ENCODE measurements around the gene MPPED2.
A peak's percentile ranks its signal among the peaks of the same experiment; 100 is the strongest.

The MPPED2 gene

DNA sequence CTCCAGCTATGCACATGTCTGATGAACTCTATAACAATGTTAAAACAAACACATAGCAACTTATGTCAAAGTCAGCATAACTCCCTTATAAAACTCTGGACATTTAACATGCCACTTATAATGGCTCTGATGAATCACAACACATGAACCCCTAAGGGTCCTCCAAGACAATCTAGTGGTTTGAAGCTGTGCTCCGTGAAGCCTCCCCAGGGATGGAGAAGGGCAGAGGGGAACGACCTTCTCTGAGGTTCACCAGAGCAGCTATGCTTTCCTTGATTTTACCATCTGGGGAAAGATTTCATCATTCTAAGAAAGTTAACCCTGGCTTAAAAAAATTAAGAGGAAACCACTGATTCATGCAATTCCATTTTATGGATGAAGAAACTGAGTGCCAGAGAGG is 84.4 kb downstream of the MPPED2 start:
- intact Hi-C loops (cut with DNase I; ENCODE audit: low total_unique reads), result no loop called here
- Histone ChIP-seq H3K4me1 (no peaks in the 10 kb centered on the region), H3K9me3 (no peaks in the 10 kb centered on the region), H3K27ac (no peak overlapping the region), H3K27me3 (no peaks in the 10 kb centered on the region), H3K4me3 (no peak overlapping the region), H3K36me3 (no peaks in the 10 kb centered on the region)
- no peak for DNase-seq
- TF ChIP-seq, protein P1, sequence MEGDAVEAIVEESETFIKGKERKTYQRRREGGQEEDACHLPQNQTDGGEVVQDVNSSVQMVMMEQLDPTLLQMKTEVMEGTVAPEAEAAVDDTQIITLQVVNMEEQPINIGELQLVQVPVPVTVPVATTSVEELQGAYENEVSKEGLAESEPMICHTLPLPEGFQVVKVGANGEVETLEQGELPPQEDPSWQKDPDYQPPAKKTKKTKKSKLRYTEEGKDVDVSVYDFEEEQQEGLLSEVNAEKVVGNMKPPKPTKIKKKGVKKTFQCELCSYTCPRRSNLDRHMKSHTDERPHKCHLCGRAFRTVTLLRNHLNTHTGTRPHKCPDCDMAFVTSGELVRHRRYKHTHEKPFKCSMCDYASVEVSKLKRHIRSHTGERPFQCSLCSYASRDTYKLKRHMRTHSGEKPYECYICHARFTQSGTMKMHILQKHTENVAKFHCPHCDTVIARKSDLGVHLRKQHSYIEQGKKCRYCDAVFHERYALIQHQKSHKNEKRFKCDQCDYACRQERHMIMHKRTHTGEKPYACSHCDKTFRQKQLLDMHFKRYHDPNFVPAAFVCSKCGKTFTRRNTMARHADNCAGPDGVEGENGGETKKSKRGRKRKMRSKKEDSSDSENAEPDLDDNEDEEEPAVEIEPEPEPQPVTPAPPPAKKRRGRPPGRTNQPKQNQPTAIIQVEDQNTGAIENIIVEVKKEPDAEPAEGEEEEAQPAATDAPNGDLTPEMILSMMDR (IDR thresholded peaks at IDR 0.05), result no peak

DNA sequence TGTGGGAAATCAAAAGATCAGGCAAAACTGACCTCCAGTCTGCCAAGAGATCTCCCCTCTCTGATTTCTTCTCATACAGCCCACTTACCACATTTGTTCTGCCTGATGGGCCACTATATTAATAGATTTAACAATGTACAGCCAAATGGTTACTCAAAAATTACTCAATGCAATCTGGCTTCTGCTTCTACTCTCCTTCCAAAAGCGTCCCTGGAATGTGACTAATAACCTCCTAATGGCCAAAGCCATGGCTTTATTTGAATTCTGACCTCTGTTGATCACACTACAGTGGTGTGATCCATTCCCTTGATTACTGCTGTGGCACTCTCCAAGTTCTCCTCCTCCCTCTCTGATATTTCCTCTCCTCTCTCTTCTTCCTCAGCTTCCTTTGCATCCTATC is 86.2 kb downstream of the MPPED2 start:
- H3K4me3 ChIP-seq, result no peak overlapping the region
- no peaks in the 10 kb centered on the region for H3K36me3 ChIP-seq
- H3K9me3 ChIP-seq, result no peaks in the 10 kb centered on the region
- H3K27ac ChIP-seq, result no peak overlapping the region
- intact Hi-C loops (cut with DNase I; ENCODE audit: low total_unique reads), result no loop called here
- TF ChIP-seq, protein P1 (IDR thresholded peaks at IDR 0.05), result no peak
- H3K27me3 ChIP-seq, result no peaks in the 10 kb centered on the region
- H3K4me1 ChIP-seq, result no peaks in the 10 kb centered on the region
- DNase-seq, result no peak

DNA sequence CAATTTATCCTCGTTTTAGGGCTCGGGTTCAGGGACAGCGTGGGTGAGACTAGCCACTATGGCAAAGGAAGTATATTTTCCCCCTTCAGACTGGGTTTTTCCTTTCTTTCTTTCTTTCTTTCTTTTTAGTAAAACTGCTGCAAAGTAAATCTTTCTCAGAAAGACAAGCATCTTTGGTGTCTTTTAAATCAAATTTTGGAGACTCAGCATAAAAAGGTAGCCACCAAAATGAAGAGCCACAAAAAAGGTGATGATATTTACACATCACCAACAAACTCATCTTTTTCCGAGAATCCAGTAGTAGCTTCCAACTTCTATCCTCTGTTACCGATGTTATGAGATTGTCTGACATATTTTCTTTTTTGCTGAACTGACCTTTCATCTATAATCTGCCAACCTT is 88.6 kb downstream of the MPPED2 start:
- Histone ChIP-seq H3K27me3 (no peaks in the 10 kb centered on the region), H3K4me1 (no peaks in the 10 kb centered on the region), H3K4me3 (no peak overlapping the region), H3K27ac (no peak overlapping the region), H3K36me3 (no peaks in the 10 kb centered on the region), H3K9me3 (no peaks in the 10 kb centered on the region)
- intact Hi-C loops (cut with DNase I; ENCODE audit: low total_unique reads), result no loop called here
- TF ChIP-seq, protein P1 (IDR thresholded peaks at IDR 0.05), result no peak
- no peak for DNase-seq

DNA sequence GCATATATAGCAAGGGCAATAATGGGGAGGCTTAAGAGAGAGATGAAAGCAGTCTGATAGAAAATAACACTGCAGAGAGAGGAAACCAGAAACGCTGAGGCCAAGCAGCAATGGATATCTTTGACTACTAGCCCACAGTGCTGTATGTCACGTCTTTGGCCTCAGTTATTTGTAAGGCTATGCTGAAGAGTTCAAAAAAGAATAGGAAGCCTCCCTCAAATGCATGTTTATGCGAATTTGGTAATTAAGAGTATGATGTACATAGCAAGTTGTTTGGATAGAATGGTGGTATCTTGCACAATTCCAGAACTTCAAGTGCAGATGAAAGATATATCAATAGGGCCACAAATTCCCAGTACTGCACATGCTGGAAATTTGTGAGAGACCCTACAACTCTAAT is 89.2 kb downstream of the MPPED2 start:
- TF ChIP-seq, protein P1 (IDR thresholded peaks at IDR 0.05), result no peak
- Histone ChIP-seq H3K27ac (no peak overlapping the region), H3K9me3 (no peaks in the 10 kb centered on the region), H3K4me3 (no peak overlapping the region), H3K4me1 (no peaks in the 10 kb centered on the region), H3K27me3 (no peaks in the 10 kb centered on the region), H3K36me3 (no peaks in the 10 kb centered on the region)
- intact Hi-C loops (cut with DNase I; ENCODE audit: low total_unique reads), result no loop called here
- DNase-seq, result no peak

DNA sequence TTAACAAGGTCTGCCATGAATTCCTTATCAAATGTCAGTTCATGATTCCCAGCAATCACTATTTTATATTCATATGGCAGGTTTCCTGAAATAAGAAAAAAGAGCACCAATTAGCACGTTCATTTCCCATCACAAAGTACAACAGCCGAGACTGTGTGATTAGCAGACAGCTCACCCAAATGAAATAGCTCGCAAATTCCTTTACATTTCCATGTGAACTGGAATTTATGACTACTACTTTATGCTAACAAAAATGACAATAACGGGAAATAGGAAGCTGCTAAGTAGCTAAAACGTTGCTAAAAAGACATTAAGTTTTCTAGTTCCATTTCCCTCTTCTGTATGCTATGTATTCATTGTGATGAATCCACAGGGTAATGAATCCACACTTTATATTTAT is 90.7 kb downstream of the MPPED2 start:
- DNase-seq, result no peak
- Histone ChIP-seq H3K36me3 (no peaks in the 10 kb centered on the region), H3K4me1 (no peaks in the 10 kb centered on the region), H3K9me3 (no peaks in the 10 kb centered on the region), H3K4me3 (no peak overlapping the region), H3K27me3 (no peaks in the 10 kb centered on the region), H3K27ac (no peak overlapping the region)
- TF ChIP-seq, protein P1 (IDR thresholded peaks at IDR 0.05), result no peak
- intact Hi-C loops (cut with DNase I; ENCODE audit: low total_unique reads), result no loop called here

DNA sequence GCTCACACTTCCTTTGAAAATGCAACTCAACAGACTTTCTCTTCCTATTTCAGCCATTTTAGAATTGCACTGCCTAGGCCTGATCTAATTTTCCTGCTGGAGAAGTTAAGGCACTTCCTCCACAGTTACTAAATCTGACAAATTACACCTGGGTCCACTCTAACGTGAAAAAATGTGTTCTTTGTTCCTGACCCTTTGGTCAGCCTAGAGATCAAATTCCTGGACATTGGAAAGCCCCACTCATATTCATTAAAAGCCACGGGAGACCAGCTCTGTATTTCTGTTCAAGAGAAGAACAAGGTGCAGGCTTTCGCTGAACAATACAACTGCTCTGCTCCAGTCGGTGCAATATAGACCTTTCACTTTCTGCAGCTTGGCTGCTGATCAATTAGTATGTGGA is 96.6 kb downstream of the MPPED2 start:
- H3K27ac ChIP-seq, result peak overlapping the region in 1 of 2 donors; percentile 56

More for the DNA sequence above, 96.6 kb downstream of the MPPED2 start:
- Histone ChIP-seq H3K27me3 (no peaks in the 10 kb centered on the region), H3K4me3 (no peak overlapping the region), H3K36me3 (no peaks in the 10 kb centered on the region), H3K9me3 (no peaks in the 10 kb centered on the region), H3K4me1 (peaks cover 0 to 31% (median 24%) of the 10 kb centered on the region in 4 donors)
- intact Hi-C loops (cut with DNase I; ENCODE audit: low total_unique reads), result no loop called here
- no peak for DNase-seq
- TF ChIP-seq, protein P1 (IDR thresholded peaks at IDR 0.05), result no peak

All from tibial artery (tissue), 4 donors.